Activated gamma-delta T cell treated with anti-CD3 and anti-CD28 coated beads, Interleukin-2, amount 50 U/mL, for 16 hours (primary cell): ENCODE data around the gene HPS5.

ENCODE experiments used
- DNase-seq: peaks from one replicate; pipeline ENCODE4 v3.0.0-alpha.2; 2020; ENCODE audit warnings: low read depth

Gene HPS5

DNA sequence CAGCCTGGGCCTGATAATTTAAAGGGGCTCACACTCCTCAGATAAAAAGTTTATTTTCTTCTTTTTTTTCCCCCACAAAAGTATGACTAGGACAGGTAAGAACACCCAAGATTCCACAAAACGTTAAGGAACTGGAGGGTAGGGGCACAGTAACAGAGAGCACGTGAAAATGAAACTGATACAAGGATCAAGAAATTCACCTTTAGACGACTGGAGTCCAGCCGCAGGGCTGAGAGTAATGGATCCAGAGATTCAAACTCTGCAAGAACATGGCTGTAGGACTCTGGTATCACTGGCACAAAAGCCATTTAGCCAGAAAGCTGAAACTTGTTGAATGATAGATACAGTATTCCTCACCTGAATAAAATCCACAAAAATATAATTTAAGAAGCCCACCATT lies 4.4 kb downstream of the HPS5 start:
- DNase-seq = no peak

DNA sequence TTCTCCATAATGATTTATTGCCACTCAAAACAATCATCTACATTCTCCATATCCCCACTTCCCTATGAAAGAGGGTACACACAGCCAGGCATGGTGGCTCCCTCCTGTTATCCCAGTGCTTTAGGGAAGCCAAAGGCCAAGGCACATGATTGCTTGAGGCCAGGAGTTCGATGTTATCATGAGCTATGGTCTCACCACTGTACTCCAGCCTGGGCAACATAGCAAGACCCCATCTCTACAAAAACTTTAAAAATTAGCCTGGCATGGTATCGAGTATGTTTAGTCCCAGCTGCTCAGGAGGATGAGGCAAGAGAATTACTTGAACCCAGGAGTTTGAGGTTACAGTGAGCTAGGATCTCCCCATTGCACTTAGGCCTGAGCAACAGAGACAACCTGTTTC lies 6.0 kb downstream of the HPS5 start:
- DNase-seq = no peak

DNA sequence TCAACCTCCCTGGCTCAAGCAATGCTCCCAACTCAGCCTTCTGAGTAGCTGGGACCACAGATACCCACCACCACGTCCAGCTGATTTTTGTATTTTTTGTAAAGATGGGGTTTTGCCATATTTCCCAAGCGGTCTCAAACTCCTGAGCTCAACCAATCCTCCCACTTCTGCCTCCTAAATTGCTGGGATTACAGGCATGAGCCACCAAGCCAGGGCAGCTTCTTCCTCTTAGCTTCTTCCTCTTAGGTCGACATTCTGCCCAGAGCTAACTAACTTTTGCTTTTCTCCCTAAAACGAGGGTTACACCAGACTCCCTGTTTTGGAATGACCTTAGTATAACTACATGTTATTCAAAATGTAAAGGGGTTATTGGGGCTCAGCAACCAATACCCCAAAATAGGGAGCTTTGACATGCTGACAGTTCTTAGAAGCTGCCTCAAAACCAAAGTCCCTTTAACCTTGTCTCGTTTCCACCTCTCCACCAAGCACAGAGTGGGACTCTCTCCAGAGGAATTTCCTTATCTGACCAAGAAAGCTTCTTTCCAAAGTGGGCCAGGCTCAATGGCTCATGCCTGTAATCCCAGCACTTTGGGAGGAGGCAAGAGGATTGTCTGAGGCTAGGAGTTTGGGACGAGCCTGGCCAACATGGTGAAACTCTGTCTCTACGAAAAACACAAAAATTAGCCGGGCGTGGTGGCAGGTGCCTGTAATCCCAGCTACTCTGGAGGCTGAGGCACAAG lies 7.0 kb downstream of the HPS5 start:
- DNase-seq = no peak

DNA sequence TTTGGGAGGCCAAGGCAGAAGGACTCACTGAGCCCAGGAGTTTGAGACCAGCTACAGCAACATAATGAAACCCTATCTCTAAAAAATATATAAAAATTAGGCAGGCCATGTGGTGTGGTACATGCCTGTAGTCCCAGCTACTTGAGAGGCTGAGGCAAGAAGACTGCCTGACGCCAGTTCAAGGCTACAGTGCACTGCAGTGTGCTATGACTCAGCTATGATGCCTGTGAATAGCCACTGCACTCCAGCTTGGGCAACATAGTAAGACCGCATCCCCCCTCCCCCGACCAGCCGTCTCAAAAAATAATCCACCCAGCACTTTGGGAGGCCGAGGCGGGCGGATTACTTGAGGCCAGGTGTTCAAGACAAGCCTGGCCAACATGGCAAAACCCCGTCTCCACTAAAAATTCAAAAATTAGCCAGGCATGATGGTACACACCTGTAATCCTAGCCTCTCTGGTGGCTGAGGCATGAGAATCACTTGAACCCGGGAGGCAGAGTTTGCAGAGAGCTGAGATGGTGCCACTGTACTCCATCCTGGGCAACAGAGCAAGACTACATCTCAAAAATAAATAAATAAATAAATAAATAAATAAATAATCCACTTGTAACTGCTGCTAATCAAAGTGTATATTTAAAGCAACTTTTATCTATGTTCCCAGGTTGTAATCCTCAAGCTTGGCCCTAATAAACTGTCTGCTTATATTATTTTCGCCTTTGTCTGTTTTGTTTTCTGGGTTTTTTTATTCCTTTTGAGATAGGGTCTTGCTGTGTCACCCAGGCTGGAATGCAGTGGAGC lies 7.8 kb downstream of the HPS5 start:
- no peak for DNase-seq

DNA sequence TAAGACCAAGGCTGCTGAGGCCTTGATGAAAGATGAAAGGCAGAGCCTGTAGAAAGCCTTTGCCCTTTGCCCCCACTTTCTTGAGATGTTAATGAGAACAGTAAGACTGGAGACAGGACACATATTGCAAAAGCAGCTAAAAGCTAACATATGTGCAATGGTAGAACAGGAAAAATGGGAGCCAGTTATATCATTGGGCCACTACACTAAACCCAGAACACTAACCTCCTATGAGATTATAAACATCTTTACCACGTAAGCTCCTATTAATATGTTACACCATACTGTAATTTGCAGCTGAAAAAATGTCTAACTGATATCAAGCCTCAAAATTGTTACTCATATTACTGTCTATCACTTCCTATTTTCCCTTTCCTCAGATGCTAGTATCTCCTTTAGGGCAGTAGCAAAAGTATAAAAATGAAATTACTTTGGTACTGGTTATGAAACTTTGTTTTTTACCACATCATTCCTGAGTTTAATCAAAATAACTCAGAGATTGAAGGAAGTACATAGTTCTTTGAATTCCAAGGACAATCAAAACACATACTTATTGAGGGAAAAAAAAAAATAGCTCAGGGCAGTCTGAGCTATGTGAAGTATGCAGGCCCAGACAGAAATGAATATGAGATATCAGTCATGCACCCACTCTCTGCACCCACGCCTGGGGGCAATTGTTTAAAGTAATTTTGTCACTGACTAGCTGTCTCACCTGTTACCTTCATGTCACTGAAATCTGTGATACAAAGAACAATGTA lies 9.1 kb downstream of the HPS5 start:
- DNase-seq = no peak

DNA sequence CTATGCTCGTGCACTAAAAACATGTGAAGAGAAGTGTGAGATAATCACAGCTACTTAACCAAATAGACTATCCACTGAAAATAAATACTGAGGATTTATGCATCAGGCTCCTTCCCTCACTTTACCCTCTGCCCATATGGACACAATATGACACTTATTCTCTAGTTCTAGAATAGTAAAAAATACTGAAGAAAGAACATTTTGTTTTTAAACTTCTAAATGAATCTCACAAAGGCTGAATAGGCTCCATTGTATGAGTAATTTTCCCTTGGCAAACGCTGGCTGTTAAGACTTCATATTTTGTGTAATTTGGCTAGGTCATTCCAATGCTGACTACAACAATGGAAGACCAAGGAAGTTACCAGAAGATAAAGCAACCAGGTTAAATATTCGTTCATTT lies 9.9 kb downstream of the HPS5 start:
- no peak for DNase-seq

DNA sequence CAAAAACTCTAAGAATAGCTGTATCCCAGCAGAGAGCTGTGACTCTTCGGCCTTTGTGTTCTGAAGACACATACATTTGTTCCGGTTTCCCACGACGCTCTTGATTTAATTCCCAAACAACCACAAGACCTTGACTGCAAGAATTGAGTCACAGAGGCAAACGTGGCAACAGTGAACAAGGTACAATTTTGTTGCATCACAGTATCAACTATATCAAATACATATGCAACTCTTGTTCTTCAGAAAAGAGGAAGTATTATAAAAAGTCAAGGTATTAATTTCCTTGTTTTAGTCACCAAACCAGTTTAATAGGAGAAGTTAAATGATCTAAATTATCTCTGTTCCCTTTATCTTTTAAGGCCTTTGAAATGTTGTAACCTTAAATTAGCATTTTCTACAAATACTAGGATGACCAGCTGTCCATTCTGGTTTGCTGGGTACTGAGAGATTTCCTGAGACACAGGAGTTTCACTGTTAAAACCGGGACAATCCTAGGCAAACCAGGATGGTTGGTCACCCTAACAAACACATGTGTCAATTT lies 11.1 kb downstream of the HPS5 start:
- DNase-seq = no peak

DNA sequence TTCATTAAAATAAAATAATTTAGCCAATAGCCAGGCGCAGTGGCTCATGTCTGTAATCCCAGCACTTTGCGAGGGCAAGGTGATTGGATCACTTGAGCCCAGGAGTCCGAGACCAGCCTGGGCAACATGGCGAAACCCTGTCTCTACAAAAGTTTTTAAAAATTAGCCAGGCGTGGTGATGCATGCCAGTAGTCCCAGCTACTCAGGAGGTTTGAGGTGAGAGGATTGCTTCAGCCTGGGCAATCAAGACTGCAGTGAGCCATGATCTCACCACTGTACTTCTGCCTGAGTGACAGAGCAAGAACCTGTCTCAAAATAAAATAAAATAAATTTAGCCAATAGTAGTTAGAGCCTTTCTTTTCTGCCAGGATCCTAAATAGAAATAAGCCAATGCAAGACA lies 12.2 kb downstream of the HPS5 start:
- DNase-seq = no peak

DNA sequence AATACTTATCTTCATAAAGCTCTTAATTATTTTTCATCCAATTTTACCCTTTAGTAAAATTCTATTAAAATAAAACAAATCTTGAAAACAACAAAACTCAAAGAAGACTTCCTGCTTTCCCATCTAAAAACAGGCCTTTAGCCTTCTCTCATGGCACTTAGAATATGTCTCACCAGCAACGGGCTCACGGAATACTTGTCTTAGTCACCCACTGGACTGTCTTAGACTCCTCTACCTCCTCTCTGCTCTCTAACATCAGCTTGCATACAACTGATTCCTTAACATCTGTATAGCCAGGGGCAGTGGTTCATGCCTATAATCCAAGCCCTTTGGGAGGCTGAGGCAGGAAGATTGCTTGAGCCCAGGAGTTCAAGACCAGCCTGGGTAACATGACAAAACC lies 13.7 kb downstream of the HPS5 start:
- DNase-seq = no peak

DNA sequence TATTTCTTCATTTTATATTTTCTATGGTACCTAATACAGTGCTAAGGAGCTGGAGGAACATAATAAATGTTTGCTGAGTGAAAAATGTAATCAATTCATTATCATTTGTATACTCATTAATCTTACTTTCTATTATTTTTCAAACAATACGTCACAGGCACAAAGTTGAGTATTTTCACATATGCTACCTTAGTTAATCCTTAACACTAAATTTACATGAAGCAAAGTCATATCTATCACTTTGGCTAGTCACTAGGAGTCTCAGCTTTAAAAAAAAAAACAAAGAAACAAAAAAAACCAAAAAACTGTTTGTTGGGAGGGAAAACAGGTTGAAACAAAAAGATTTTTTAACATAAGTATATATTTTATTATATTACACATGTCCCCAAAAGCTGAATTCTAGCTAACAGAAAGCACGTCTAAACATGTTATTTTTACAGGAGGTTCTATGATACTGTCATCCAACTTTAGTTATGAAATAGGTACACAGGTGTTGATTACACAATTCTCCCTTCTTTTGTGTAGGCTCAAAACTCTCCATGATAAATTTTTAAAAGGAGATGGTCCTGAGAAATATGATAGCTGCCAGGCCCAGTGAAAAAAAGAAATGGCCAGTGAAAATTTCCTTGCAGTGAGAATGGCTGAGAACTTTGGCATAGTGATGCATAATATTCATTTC lies 14.3 kb downstream of the HPS5 start:
- DNase-seq = no peak

DNA sequence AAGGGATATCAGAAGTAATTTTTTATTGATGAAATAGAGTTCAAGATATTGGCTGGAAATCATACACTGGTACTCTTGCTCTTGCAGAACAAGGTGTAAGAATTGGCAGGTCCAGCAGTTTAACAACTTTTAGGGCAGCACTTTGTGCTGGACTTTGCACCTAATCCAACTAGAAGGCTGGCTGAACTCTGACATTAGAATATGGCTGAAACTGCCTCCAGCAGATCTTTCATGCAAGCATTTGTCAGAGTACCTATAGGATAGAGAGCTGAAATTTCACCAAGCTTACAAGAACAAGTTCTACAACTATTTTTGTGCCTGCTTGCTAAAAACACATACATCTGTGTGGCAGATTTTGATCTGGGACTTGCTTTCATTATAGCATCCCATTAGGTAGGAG lies 17.2 kb downstream of the HPS5 start:
- no peak for DNase-seq

DNA sequence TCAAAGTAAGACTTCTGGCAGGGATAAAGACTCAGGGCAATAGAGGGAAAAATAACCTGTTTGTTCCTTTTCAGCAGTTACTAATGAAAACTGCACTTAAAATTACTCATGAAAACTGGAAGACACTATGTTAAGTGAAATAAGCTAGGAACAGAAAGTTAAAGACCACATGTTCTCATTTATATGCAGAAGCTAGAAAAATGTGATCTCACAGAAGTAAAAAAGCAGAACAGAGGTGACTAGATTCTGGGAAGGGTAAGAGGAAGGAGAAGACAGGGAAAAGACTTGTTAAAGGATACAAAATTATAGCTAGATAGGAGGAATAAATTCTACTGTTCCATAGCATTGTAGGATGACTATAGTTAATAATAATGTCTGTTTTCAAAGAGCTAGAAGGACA lies 22.2 kb downstream of the HPS5 start:
- DNase-seq = no peak

DNA sequence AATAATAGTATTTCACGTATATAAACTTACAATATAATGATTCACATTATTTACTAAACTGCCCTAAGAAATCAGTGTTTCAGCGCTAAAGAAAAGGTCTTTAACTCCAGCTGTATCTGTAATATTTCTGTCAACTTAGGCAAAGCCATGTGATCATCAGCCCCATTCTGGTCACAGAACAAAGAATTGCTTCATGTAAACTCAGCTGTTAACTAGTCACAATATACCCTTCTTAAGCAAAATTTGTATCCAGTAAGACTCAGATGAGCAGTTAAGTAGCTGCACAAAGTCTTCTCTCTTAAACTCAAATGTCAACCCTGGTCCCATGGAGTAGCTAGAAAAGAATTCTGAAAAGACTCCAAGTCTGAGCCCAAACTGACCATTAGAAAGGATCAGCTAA lies 26.6 kb downstream of the HPS5 start:
- DNase-seq = no peak

DNA sequence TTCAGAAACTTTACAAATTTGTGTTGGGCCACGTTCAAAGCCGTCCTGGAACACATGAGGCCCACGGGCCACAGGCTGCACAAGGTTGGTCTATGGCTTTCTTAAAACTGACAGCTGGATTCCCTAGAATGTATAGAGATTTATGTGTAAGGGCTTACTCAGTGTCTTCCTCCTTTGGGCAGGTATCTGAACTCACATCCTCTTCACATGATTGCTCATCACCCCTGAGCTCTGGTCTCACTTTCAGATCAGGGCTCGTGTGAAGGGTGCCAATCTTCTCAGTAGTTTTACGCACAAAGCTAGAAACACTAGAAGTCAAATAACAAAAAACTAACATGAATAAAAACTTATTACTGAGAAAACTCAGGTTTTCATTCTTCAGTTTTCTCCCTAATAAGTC lies 27.1 kb downstream of the HPS5 start:
- DNase-seq = no peak

DNA sequence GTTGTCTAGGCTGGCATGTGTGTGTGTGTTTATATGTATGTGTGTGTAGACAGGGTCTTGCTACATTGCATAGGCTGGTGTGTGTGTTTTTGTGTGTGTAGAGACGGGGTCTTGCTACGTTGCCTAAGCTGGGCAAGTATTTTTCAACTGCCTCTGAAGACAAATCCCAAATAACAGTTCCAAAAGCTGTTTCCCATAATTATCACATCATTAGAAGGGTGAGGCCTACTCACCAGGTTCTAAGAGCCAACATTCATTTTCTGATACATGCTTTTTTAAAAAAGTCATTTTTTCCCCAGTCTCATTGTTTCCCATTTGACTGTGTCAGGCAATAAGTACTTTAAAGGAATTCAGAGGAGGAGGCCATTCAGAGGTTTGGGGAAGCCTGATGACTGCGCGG lies 33.0 kb downstream of the HPS5 start:
- no peak for DNase-seq

DNA sequence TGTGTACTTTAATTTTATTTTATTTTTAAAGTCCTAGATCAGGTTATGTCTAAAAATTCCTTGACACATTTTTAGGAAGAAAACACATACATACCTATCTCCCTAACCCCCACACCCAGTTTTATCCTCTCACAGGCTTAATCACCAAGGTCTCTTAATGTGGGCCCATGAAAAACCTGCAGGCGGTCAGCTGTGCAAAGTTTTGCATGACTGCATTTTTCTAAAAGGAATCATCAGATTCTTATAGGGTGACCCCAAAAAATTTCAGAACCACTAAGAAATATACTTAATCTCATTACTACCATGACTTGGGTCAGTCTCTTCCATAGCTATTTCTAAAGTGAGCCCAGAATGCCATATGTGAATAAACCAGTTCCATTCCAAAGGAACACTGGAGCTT lies 36.1 kb downstream of the HPS5 start:
- no peak for DNase-seq

DNA sequence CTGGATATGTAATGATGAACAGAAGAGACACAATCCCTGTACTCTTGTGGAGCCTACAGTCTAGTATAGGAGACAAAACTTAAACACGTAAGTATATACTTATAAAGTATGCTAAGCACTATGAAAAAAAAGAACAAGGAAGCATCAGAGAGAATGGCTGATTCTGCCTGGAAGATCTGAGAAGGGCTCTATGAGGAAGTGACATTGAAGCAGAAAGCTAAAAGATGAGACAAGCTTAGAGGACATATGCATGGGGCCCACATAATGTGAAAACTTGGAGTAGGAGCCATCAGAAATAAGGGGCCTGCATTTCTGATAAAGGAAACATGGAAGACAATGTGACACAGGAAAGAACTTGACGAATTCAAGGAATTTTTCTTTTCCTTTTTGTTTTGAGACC lies 39.3 kb downstream of the HPS5 start:
- no peak for DNase-seq

DNA sequence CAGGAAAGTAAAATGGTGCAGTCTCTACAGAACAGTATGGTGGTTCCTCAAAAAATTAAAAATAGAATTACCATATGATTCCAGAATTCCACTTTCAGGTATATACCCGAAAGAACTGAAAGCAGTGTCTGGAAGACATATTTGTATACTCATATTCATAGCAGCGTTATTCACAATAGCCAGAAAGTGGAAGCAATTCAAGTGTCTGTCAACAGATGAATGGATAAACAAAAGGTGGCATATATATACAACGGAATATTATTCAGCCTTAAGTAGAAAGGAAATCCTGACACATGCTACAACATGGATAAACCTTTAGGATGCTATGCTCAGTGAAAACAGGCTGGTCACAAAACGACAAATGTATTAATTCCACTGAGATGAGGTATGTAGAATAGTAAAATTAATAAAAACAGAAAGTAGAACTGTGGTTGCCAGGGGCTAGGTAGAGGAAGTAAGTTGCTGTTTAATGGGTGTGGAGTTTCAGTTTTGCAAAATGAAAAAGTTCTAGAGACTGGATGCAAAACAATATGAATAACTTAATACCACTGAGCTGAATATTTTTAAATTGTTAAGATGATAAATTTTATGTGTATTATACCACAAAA lies 41.4 kb downstream of the HPS5 start:
- no peak for DNase-seq

DNA sequence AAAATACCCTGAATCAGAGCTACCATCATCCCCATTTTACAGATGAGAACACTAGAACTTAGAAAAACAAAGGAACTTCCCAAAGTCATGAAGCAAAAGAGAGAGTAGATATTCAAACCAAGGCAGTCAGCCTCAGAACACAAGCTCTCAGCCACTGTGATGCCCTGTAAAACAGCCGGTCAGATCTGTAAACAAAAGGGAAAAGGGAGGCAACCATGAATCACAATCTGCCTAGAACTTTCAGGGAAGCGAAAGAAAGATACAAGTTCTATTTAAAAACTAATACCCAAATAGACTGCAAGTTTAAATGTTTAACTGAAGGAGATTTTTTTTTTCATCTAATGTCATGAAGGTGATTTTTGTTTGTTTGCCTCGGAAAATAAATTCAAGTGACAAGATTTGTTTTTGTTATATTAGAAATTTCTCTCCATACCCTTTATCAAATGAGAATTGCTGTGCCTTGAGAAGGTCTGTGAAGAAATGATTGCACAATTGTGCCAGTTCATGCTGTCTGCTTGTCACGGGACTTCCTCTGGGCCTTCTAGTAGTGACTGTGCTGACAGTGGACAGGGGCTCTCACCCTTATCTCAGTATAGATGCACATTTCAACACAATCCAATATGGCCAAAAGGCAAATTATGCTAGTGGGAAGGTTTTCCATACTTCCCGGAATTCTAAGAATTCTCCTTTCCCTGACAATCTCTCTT lies 44.2 kb downstream of the HPS5 start:
- DNase-seq = no peak

DNA sequence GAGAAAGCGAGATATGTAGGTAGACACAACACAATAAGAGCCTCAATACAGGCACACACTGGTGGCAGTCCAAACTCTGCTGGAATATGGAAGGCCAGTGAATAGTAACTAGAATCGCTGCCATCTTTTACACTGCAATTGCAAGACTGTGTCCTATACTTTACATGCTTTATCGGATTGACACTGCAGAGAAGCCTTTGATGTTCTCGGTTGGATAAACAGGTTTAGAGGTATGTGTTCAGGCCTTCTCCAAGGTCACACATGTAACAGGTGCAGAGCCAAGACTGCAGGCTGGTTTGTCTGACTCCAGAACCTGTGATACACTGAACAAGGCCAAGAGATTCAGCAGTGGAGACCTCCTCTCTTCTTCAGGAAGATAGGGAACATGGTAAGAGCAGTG lies 50.7 kb downstream of the HPS5 start:
- no peak for DNase-seq

DNA sequence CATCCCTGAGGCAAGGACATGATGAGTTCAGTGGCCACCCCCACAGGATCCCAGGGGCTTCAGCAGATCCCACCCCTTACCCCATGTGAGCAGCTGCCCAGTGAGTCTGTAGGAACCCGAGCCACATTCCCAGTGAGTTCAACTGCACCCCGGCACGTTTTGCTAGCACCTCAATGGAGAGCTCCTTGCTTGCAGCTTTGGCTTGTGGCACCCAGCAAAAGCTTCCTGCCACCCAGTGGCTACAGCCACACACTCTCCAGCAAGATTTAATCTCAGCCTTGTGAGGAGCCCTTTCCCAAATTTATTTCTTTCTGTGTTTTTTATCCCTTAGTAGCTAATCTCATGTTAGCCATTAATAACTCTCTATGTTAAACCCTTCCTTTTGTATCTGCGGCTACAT lies 51.8 kb downstream of the HPS5 start:
- no peak for DNase-seq
